Calu3 (cell line): ENCODE data around the gene DGUOK. TPM values are rescaled to one million over a fixed set of nuclear protein-coding genes. Genes with fewer than 3 reads are reported as not detected.

Source experiments
- BruUV-seq: library from RNA; stranded (reverse); fragments of 400-500 nt; replicated peaks from 2 replicates; lab custom pipeline; 2021; lab: Mats Ljungman, UMichigan
- CTCF ChIA-PET: fragments of 300-600 bp; sonication (Branson Sonifier 250); formaldehyde crosslinking; loops from one replicate; lab custom pipeline; 2022; ENCODE audit warnings: antibody characterized with exemption; lab: Charles Lee
- DNase-seq: peaks from one replicate; pipeline ENCODE4 v3.0.0; 2022
- H3K27ac Mint-ChIP-seq: one replicate; pipeline ENCODE4 v1.8.0; 2022; ENCODE audit warnings: mixed read lengths; ENCODE audit not compliant: unreplicated experiment
- H3K27me3 Mint-ChIP-seq: one replicate; pipeline ENCODE4 v1.8.0; 2022; ENCODE audit warnings: mixed read lengths; ENCODE audit not compliant: unreplicated experiment
- H3K36me3 Mint-ChIP-seq: one replicate; pipeline ENCODE4 v1.8.0; 2022; ENCODE audit warnings: mild to moderate bottlenecking, moderate library complexity, mixed read lengths; ENCODE audit not compliant: insufficient read depth, unreplicated experiment
- H3K4me1 Mint-ChIP-seq: one replicate; pipeline ENCODE4 v1.8.0; 2022; ENCODE audit warnings: mild to moderate bottlenecking, low read depth, mixed read lengths; ENCODE audit not compliant: unreplicated experiment
- H3K4me3 Mint-ChIP-seq: one replicate; pipeline ENCODE4 v1.8.0; 2022; ENCODE audit warnings: mild to moderate bottlenecking, low read depth, moderate library complexity, mixed read lengths; ENCODE audit not compliant: unreplicated experiment
- H3K9me3 Mint-ChIP-seq: one replicate; pipeline ENCODE4 v1.8.0; 2022; ENCODE audit warnings: low read depth, mixed read lengths; ENCODE audit not compliant: unreplicated experiment
- CTCF ChIP-seq: fragments of 200-600 bp; IDR thresholded peaks from one replicate; pipeline ENCODE4 v1.8.0; 2022; ENCODE audit warnings: antibody characterized with exemption; ENCODE audit not compliant: unreplicated experiment
- intact Hi-C: fragments of 100-400 bp; cut with micrococcal nuclease; formaldehyde crosslinking; loops from one replicate; pipeline ENCODE4 v1.10.0; 2022; ENCODE audit not compliant: unreplicated experiment
- total RNA-seq: library from RNA; stranded (reverse); gene quantifications from 2 replicates; pipeline ENCODE4 v1.2.3, GENCODE V29; 2022

DGUOK gene
- total RNA-seq, 1 experiment from 2014 or later: 78.6 TPM

- Mint-ChIP-seq H3K4me3 (no peak overlapping the region), H3K4me1 (peaks cover 7% of the 10 kb centered on the region), H3K27ac (no peak overlapping the region), H3K9me3 (no peaks in the 10 kb centered on the region), H3K36me3 (no peaks in the 10 kb centered on the region), H3K27me3 (peaks cover 11% of the 10 kb centered on the region)
- intact Hi-C loops: no loop called here
- TF ChIP-seq CTCF: no peak
- DNase-seq: no peak
- CTCF ChIA-PET: no interaction called here
- no TSS peak for BruUV-seq
Measured at GRCh38 chr2:73897240-73897583, 29.5 kb upstream of the DGUOK start.

- no peaks in the 10 kb centered on the region for H3K36me3 Mint-ChIP-seq
- CTCF ChIA-PET: interaction anchor here (0.6 kb wide), 1 partner anchor 69 kb away, joined by 3 read pairs; no protein-coding TSS in a partner anchor
- peaks cover 7% of the 10 kb centered on the region for H3K4me1 Mint-ChIP-seq
- peaks cover 19% of the 10 kb centered on the region for H3K27me3 Mint-ChIP-seq
- intact Hi-C loops: no loop called here
- no peak overlapping the region for H3K27ac Mint-ChIP-seq
- DNase-seq: peak; percentile 10
- H3K9me3 Mint-ChIP-seq: no peaks in the 10 kb centered on the region
- no peak overlapping the region for H3K4me3 Mint-ChIP-seq
- BruUV-seq: no TSS peak
- TF ChIP-seq CTCF: no peak
Measured at GRCh38 chr2:73897934-73898333, 28.7 kb upstream of the DGUOK start.

- Mint-ChIP-seq H3K36me3 (no peaks in the 10 kb centered on the region), H3K27me3 (peaks cover 23% of the 10 kb centered on the region), H3K27ac (no peak overlapping the region), H3K9me3 (no peaks in the 10 kb centered on the region), H3K4me3 (no peak overlapping the region), H3K4me1 (peaks cover 7% of the 10 kb centered on the region)
- no TSS peak for BruUV-seq
- no peak for TF ChIP-seq CTCF
- intact Hi-C loops: no loop called here
- no peak for DNase-seq
- CTCF ChIA-PET: no interaction called here
Measured at GRCh38 chr2:73899801-73900336, 26.8 kb upstream of the DGUOK start.

- peaks cover 23% of the 10 kb centered on the region for H3K27me3 Mint-ChIP-seq
- peaks cover 7% of the 10 kb centered on the region for H3K4me1 Mint-ChIP-seq
- no peak for TF ChIP-seq CTCF
- BruUV-seq: no TSS peak
- no peak for DNase-seq
- CTCF ChIA-PET: no interaction called here
- H3K36me3 Mint-ChIP-seq: no peaks in the 10 kb centered on the region
- no peaks in the 10 kb centered on the region for H3K9me3 Mint-ChIP-seq
- no peak overlapping the region for H3K4me3 Mint-ChIP-seq
- H3K27ac Mint-ChIP-seq: no peak overlapping the region
- intact Hi-C loops: no loop called here
Measured at GRCh38 chr2:73901143-73901542, 25.5 kb upstream of the DGUOK start.
